ENCODE measurements around the gene KCTD3. TPM values are rescaled to one million over a fixed set of nuclear protein-coding genes. Genes with fewer than 3 reads are reported as not detected.

Gene KCTD3
- total RNA-seq, 1 donor from 2014 or later, result 55.8 TPM

GRCh38 chr1:215636258-215636965 lies 69.3 kb downstream of the KCTD3 start:
- H3K27ac ChIP-seq, result peak overlapping the region; percentile 62 to 64

DNA sequence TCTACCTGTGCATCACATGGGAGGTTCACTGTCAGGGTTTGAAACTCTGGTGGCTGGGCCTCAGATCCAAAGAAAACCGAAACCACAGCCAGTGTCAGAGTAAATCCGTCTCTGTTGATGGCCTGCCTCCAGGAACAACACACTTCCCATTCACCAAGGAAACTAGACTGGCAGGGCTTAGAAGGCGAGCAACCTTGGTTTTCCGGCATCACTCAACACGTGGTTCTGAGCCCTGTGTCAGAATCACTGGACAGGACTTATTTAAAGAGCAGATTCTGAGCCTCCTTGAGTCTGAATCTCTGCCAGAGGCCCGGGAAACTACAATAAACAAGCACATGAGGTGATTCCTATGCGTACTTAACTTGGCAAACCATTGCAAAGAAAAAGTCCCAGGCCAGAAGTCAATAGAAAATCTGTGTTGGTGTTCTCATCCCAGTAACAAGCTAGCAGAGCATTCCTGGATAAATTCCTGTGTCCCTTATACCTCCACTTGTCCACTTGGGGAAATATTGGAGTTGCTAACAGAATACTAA lies 70.0 kb downstream of the KCTD3 start:
- no peaks in the 10 kb centered on the region for H3K9me3 ChIP-seq
- peak; percentile 14 to 73 for DNase-seq (ENCODE audit: low spot score in 2 of 2)
- no peak for TF ChIP-seq CTCF (IDR thresholded peaks at IDR 0.05)
- H3K4me3 ChIP-seq, result peak overlapping the region in 1 of 2 donors; percentile 55
- H3K4me1 ChIP-seq, result peaks cover 0 to 5% of the 10 kb centered on the region in 2 donors
- H3K27ac ChIP-seq, result peak overlapping the region; percentile 62 to 64
- no peaks in the 10 kb centered on the region for H3K27me3 ChIP-seq
- intact Hi-C loops (cut with DNase I), result no loop called here
- no peaks in the 10 kb centered on the region for H3K36me3 ChIP-seq

More at GRCh38 chr1:215636258-215636965, 69.3 kb downstream of the KCTD3 start:
- no peak for DNase-seq (ENCODE audit: low spot score in 2 of 2)
- TF ChIP-seq CTCF (IDR thresholded peaks at IDR 0.05), result no peak
- intact Hi-C loops (cut with DNase I), result no loop called here
- H3K27me3 ChIP-seq, result no peaks in the 10 kb centered on the region
- H3K9me3 ChIP-seq, result no peaks in the 10 kb centered on the region
- H3K4me3 ChIP-seq, result peak overlapping the region in 1 of 2 donors; percentile 55
- no peaks in the 10 kb centered on the region for H3K36me3 ChIP-seq
- peaks cover 0 to 5% of the 10 kb centered on the region in 2 donors for H3K4me1 ChIP-seq

DNA sequence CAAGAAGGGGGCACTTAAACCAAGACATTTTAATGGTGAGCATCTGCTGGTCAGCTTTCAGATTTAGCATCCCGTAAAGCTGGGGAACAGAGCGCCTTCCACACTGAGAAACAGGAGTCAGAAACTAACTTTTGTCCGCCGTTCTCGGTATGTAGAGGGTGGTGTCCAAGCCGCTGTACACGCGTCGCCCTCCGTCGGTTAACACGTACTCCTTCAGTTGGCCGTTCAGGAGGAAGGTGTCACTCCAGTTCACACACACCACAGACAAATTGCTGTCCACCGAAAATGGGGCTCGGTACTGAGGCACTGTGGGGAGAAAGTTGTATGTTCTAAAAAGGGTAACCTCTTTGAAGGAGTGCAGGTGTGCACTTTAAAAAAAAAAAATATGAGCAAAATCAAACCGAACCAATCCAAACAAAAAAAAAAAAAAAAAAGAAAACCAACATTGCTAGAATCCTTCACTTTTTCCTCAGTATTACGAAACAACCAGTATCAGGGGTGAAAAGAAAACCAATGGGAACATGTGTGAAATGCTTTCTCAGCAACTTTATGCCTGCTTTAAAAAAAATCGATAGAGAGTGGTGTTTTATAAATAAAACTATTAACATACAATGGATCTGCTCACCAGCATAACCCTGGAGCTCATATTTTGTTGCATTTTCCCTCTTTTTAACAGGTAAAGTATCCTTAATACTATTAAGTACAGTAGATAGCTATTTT lies 73.5 kb downstream of the KCTD3 start:
- no peak for DNase-seq (ENCODE audit: low spot score in 2 of 2)
- H3K27ac ChIP-seq, result no peak overlapping the region
- intact Hi-C loops (cut with DNase I), result no loop called here
- no peaks in the 10 kb centered on the region for H3K36me3 ChIP-seq
- H3K4me1 ChIP-seq, result peaks cover 0 to 5% of the 10 kb centered on the region in 2 donors
- H3K4me3 ChIP-seq, result no peak overlapping the region
- no peaks in the 10 kb centered on the region for H3K9me3 ChIP-seq
- TF ChIP-seq CTCF (IDR thresholded peaks at IDR 0.05), result no peak
- no peaks in the 10 kb centered on the region for H3K27me3 ChIP-seq

DNA sequence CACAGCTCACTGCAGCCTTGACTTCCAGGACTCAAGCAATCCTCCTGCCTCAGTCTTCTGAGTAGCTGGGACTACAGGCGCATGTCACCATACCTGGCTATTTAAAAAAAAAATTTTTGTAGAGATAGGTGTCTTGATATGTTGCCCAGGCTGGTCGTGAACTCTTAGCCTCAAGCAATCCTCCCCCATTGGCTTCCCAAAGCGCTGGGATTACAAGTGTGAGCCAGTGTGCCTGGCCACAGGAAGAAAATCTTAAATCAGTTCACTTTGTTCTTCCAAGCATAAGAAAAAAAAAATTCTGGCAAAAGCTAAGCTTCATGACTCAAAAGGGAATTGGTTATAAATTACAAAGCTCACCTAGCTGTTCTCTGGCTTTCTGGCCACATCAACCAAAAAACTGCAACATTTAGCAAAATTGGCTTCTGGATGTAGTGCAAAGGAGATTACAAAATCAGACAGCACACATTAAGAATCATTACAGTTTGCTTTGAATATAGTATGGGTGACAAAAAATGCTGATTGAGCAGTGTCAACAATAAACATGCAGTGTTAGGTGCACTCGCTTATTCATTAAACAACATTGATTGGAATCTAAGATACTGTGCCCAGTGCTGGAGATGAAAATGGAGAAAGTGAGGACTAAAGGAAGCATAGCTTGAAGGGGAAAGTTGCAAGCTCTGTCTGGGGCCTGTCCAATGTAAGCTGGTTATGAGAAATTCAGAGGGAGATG lies 76.7 kb downstream of the KCTD3 start:
- Histone ChIP-seq H3K4me1 (no peaks in the 10 kb centered on the region), H3K4me3 (no peak overlapping the region)

More for the DNA sequence above, 76.7 kb downstream of the KCTD3 start:
- Histone ChIP-seq H3K27me3 (no peaks in the 10 kb centered on the region), H3K27ac (no peak overlapping the region), H3K36me3 (no peaks in the 10 kb centered on the region), H3K9me3 (no peaks in the 10 kb centered on the region)
- DNase-seq (ENCODE audit: low spot score in 2 of 2), result no peak
- intact Hi-C loops (cut with DNase I), result no loop called here
- TF ChIP-seq CTCF (IDR thresholded peaks at IDR 0.05), result no peak

Data from ascending aorta (tissue), 2 donors.